GM12878 (cell line): ENCODE measurements around the gene STK35. TPM values are rescaled to one million over a fixed set of nuclear protein-coding genes. Genes with fewer than 3 reads are reported as not detected.

Experiments
- ATAC-seq: fragments of 200-7000 bp; cut with Tn5 transposase; 3 replicates; pipeline ENCODE4 v1.9.1; 2020; ENCODE audit warnings: mild to moderate bottlenecking, moderate library complexity
- BruUV-seq: library from RNA; stranded (reverse); fragments of 400-500 nt; replicated peaks from 2 replicates; lab custom pipeline; 2021; lab: Mats Ljungman, UMichigan
- CTCF ChIA-PET: fragments of 300-600 bp; sonication (Branson Sonifier 250); formaldehyde crosslinking; extraction: SDS; loops from one replicate; lab custom pipeline; 2021; ENCODE audit warnings: inconsistent platforms; lab: Yijun Ruan, JAX
- POLR2A ChIA-PET: fragments of 350-600 bp; formaldehyde crosslinking; extraction: SDS; loops from one replicate; lab custom pipeline; 2021; ENCODE audit warnings: inconsistent platforms; lab: Charles Lee
- RAD21 ChIA-PET: fragments of 300-600 bp; sonication (Branson Sonifier 250); formaldehyde crosslinking; loops from one replicate; lab custom pipeline; 2023; ENCODE audit warnings: antibody characterized with exemption; ENCODE audit not compliant: unreplicated experiment; lab: Charles Lee
- SMC1A ChIA-PET: fragments of 300-600 bp; sonication (Branson Sonifier 250); formaldehyde crosslinking; loops from one replicate; lab custom pipeline; 2023; ENCODE audit not compliant: unreplicated experiment, uncharacterized antibody; lab: Charles Lee
- DNase-seq: peaks from one replicate; pipeline ENCODE4 v3.0.0-alpha.2; 2011; ENCODE audit warnings: low read depth, low spot score
- FAIRE-seq: peaks from 3 replicates; lab custom pipeline; 2011; peaks lifted over from hg19 to GRCh38; lab: Jason Lieb, UNC
- H2AFZ ChIP-seq: 2 replicates; pipeline ENCODE4 v1.6.0; 2011; ENCODE audit warnings: low read depth, low read length, control low read depth; ENCODE audit not compliant: control insufficient read depth
- H3K27ac ChIP-seq: 2 replicates; pipeline ENCODE4 v1.5.1; 2011; ENCODE audit warnings: control low read depth; ENCODE audit not compliant: control insufficient read depth, insufficient read depth
- H3K27me3 ChIP-seq, 2 experiments: replicated peaks in 1 of 2; 2 replicates each; pipeline versions ENCODE4 v1.6.0 to v1.6.1; 2011; ENCODE audit warnings: low read length in 1 of 2; ENCODE audit not compliant: control insufficient read depth in 2 of 2, insufficient read depth in 2 of 2
- H3K36me3 ChIP-seq, 2 experiments: 2 replicates each; pipeline ENCODE4 v1.5.1; 2011; ENCODE audit warnings: low read length in 1 of 2; ENCODE audit not compliant: control insufficient read depth in 2 of 2, insufficient read depth in 2 of 2
- H3K4me1 ChIP-seq: 2 replicates; pipeline ENCODE4 v1.6.1; 2011; ENCODE audit warnings: mild to moderate bottlenecking, low read length, moderate library complexity, mixed read lengths; ENCODE audit not compliant: control insufficient read depth, insufficient read depth
- H3K4me2 ChIP-seq: 2 replicates; pipeline ENCODE4 v1.6.0; 2011; ENCODE audit warnings: control low read depth; ENCODE audit not compliant: control insufficient read depth, insufficient read depth
- H3K4me3 ChIP-seq: fragments of 200-600 bp; sonication (generic); 2 replicates; pipeline ENCODE4 v1.5.1; 2016
- H3K79me2 ChIP-seq: 2 replicates; pipeline ENCODE4 v1.6.0; 2011; ENCODE audit warnings: low read length; ENCODE audit not compliant: control insufficient read depth, insufficient read depth
- H3K9ac ChIP-seq: 2 replicates; pipeline ENCODE4 v1.8.0; 2011; ENCODE audit warnings: low read length, control low read depth, mixed read lengths; ENCODE audit not compliant: control insufficient read depth, insufficient read depth
- H3K9me3 ChIP-seq: replicated peaks from 3 replicates; pipeline ENCODE4 v1.5.1; 2011; ENCODE audit warnings: mild to moderate bottlenecking, low read length; ENCODE audit not compliant: control insufficient read depth, insufficient read depth
- H4K20me1 ChIP-seq: 2 replicates; pipeline ENCODE4 v1.6.0; 2011; ENCODE audit not compliant: control insufficient read depth, insufficient read depth
- BHLHE40 ChIP-seq, 2 experiments: fragments of 450-650 bp in 1 of 2; IDR thresholded peaks; 2 replicates each; pipeline ENCODE4 v1.6.1; 2011 to 2017; ENCODE audit warnings: low read depth in 2 of 2, borderline replicate concordance in 1 of 2, improper control_type of control experiment in 1 of 2, low read length in 1 of 2, mild to moderate bottlenecking in 1 of 2
- E4F1 ChIP-seq: fragments of 450-650 bp; IDR thresholded peaks from 2 replicates; pipeline ENCODE4 v1.6.1; 2018; ENCODE audit warnings: borderline replicate concordance, mild to moderate bottlenecking; ENCODE audit not compliant: partially characterized antibody
- ESRRA ChIP-seq: IDR thresholded peaks from 2 replicates; pipeline ENCODE4 v1.6.1; 2012; ENCODE audit warnings: mild to moderate bottlenecking, low read length, improper control_type of control experiment
- HDAC6 ChIP-seq: fragments of 200-600 bp; sonication (generic); IDR thresholded peaks from one replicate; pipeline ENCODE4 v1.8.0; 2017; ENCODE audit warnings: antibody characterized with exemption; ENCODE audit not compliant: unreplicated experiment
- IRF5 ChIP-seq: fragments of 450-650 bp; IDR thresholded peaks from 2 replicates; pipeline ENCODE4 v1.6.1; 2017; ENCODE audit warnings: borderline replicate concordance
- MLLT1 ChIP-seq: fragments of 450-650 bp; IDR thresholded peaks from 2 replicates; pipeline ENCODE4 v1.6.1; 2016; ENCODE audit warnings: mild to moderate bottlenecking
- MTA3 ChIP-seq: IDR thresholded peaks from 2 replicates; pipeline ENCODE4 v1.6.1; 2012; ENCODE audit warnings: low read length, inconsistent platforms, borderline replicate concordance
- NFXL1 ChIP-seq: fragments of 450-650 bp; IDR thresholded peaks from 2 replicates; pipeline ENCODE4 v1.6.1; 2017; ENCODE audit warnings: antibody characterized with exemption, mild to moderate bottlenecking, borderline replicate concordance
- NFYB ChIP-seq: IDR thresholded peaks from 2 replicates; pipeline ENCODE4 v1.6.1; 2011; ENCODE audit warnings: low read depth, mild to moderate bottlenecking, low read length, improper control_type of control experiment, moderate library complexity; ENCODE audit not compliant: insufficient read depth
- RELA ChIP-seq: fragments of 450-650 bp; IDR thresholded peaks from 2 replicates; pipeline ENCODE4 v1.8.0; 2014; ENCODE audit warnings: borderline replicate concordance; ENCODE audit not compliant: partially characterized antibody
- RFX5 ChIP-seq: IDR thresholded peaks from 2 replicates; pipeline ENCODE4 v1.6.1; 2011; ENCODE audit warnings: low read depth, low read length, improper control_type of control experiment
- SREBF2 ChIP-seq: IDR thresholded peaks from 2 replicates; pipeline ENCODE4 v1.6.1; 2012; ENCODE audit warnings: mild to moderate bottlenecking, low read length
- ZBTB40 ChIP-seq: fragments of 450-650 bp; IDR thresholded peaks from 2 replicates; pipeline ENCODE4 v1.6.1; 2016; ENCODE audit warnings: mild to moderate bottlenecking, moderate library complexity, borderline replicate concordance
- ZNF622 ChIP-seq: fragments of 450-650 bp; IDR thresholded peaks from 2 replicates; pipeline ENCODE4 v1.6.1; 2017; ENCODE audit warnings: mild to moderate bottlenecking, inconsistent platforms
- WGBS: methylation state at CpG from one replicate; pipeline ENCODE4 v1.1.6; 2016; ENCODE audit warnings: low lambda C conversion rate; ENCODE audit not compliant: insufficient replicate concordance, insufficient coverage; ENCODE audit errors: missing lambda C conversion rate; 5-methylcytosine and 5-hydroxymethylcytosine counted together
- in situ Hi-C: fragments of 300-500 bp; cut with MboI; formaldehyde crosslinking; loops from 9 replicates; pipeline ENCODE4 v1.14.3; 2018; ENCODE audit warnings: mixed read lengths
- intact Hi-C: fragments of 100-400 bp; cut with micrococcal nuclease; formaldehyde crosslinking; loops from one replicate; pipeline ENCODE4 v1.14.2; 2022; ENCODE audit not compliant: unreplicated experiment
- polyA plus RNA-seq, 11 experiments: library from polyadenylated mRNA; depleted of rRNA in 4 of 11; unstranded in 6 of 11; stranded (reverse) in 5 of 11; fragments of >200 nt; fragmentation: Nextera tagmentation in 4 of 11; fragmentation: Illumina TruSeq in 1 of 11; extraction: Ambion mirVana in 4 of 11; extraction: Trizol in 1 of 11; gene quantifications; 1 replicate in 1 of 11; 2 replicates in 10 of 11; pipeline versions ENCODE4 v1.2.1 to v1.2.3, GENCODE V29; 2011 to 2016; ENCODE audit warnings: inconsistent platforms in 2 of 11, missing spikeins in 2 of 11, low read depth in 1 of 11
- total RNA-seq, 4 experiments: library from RNA; depleted of rRNA in 3 of 4; stranded (reverse); fragments of >200 nt in 3 of 4; fragmentation: Illumina TruSeq in 1 of 4; extraction: Trizol in 1 of 4; gene quantifications; 2 replicates each; pipeline versions ENCODE4 v1.2.1 to v1.2.3, GENCODE V29; 2013 to 2021

Gene STK35
- total and polyA plus RNA-seq, 10 of the 15 experiments (the other 5 are each of a cell fraction or from before 2014, with no cell fraction given) = 2.9 to 19.4 (median 9.6) TPM

- Histone ChIP-seq H3K27ac (no peak overlapping the region), H3K27me3 (no peaks in the 10 kb centered on the region), H3K9ac (no peak overlapping the region), H3K4me3 (no peak overlapping the region), H3K36me3 (peaks cover 5 to 18% of the 10 kb centered on the region in 2 experiments; a peak in 3 of 4 replicates), H2AFZ (no peak overlapping the region), H4K20me1 (no peaks in the 10 kb centered on the region), H3K9me3 (no peaks in the 10 kb centered on the region), H3K4me1 (no peaks in the 10 kb centered on the region; the same call in 1 of the 2 replicates), H3K4me2 (no peak overlapping the region), H3K79me2 (peaks cover 11% of the 10 kb centered on the region)
- BruUV-seq = no TSS peak
- SMC1A ChIA-PET = interaction anchor here (1.7 kb wide), 1 partner anchor 77 kb away, joined by 3 read pairs; no protein-coding TSS in a partner anchor
- intact Hi-C loops = no loop called here
- FAIRE-seq = no peak
- DNase-seq = no peak
- in situ Hi-C loops = no loop called here
- 100% methylated on average over 1 of the region's 1 CpG for WGBS
- RAD21 ChIA-PET = no interaction called here
- no peak for ATAC-seq
- POLR2A ChIA-PET = no interaction called here
- CTCF ChIA-PET = interaction anchor here (1.4 kb wide), 1 partner anchor 34 kb away, joined by 3 read pairs; no protein-coding TSS in a partner anchor
- TF ChIP-seq BHLHE40 (IDR thresholded peaks at IDR 0.05; ENCODE audit: borderline replicate concordance in 1 of 2, low read depth in 2 of 2, low read length in 1 of 2) = no peak
- no peak for TF ChIP-seq RFX5
- no peak for TF ChIP-seq MLLT1
- no peak for TF ChIP-seq ZBTB40
- no peak for TF ChIP-seq IRF5
- TF ChIP-seq NFYB = no peak
- no peak for TF ChIP-seq RELA
- TF ChIP-seq HDAC6 = no peak
- no peak for TF ChIP-seq SREBF2
- no peak for TF ChIP-seq MTA3
- TF ChIP-seq E4F1 = no peak
- no peak for TF ChIP-seq ZNF622
- TF ChIP-seq NFXL1 = no peak
- no peak for TF ChIP-seq ESRRA
Measured at GRCh38 chr20:2127238-2127637, 25.6 kb downstream of the STK35 start.
